Astrocyte (in vitro differentiated cells and primary cell): ENCODE results near the gene FHIT. TPM values are rescaled to one million over a fixed set of nuclear protein-coding genes. Genes with fewer than 3 reads are reported as not detected.

ENCODE experiments used
- DNase-seq: peaks from one replicate; pipeline ENCODE4 v3.0.0-alpha.2; 2010; ENCODE audit warnings: low read depth
- FAIRE-seq: peaks from 2 replicates; lab custom pipeline; 2011; peaks lifted over from hg19 to GRCh38; lab: Jason Lieb, UNC
- H2AFZ ChIP-seq: 2 replicates; pipeline ENCODE4 v1.6.0; 2012; ENCODE audit warnings: low read depth, low read length, inconsistent platforms
- H3K27ac ChIP-seq: 2 replicates; pipeline ENCODE4 v1.5.1; 2011; ENCODE audit warnings: low read depth, low read length, inconsistent platforms
- H3K27me3 ChIP-seq: 2 replicates; pipeline ENCODE4 v1.6.0; 2011; ENCODE audit warnings: low read length, inconsistent platforms; ENCODE audit not compliant: insufficient read depth
- H3K36me3 ChIP-seq: 2 replicates; pipeline ENCODE4 v1.5.1; 2011; ENCODE audit warnings: low read length, inconsistent platforms; ENCODE audit not compliant: insufficient read depth
- H3K4me1 ChIP-seq: 2 replicates; pipeline ENCODE4 v1.5.1; 2011; ENCODE audit warnings: low read length, inconsistent platforms; ENCODE audit not compliant: insufficient read depth
- H3K4me2 ChIP-seq: 2 replicates; pipeline ENCODE4 v1.6.0; 2012; ENCODE audit warnings: low read length, inconsistent platforms
- H3K4me3 ChIP-seq: 2 replicates; pipeline ENCODE4 v1.5.1; 2011; ENCODE audit warnings: low read depth, mild to moderate bottlenecking, low read length, inconsistent platforms; ENCODE audit not compliant: insufficient read depth
- H3K79me2 ChIP-seq: 2 replicates; pipeline ENCODE4 v1.6.0; 2012; ENCODE audit warnings: mild to moderate bottlenecking, low read length, inconsistent platforms; ENCODE audit not compliant: insufficient read depth
- H3K9ac ChIP-seq: 2 replicates; pipeline ENCODE4 v1.6.0; 2012; ENCODE audit warnings: mild to moderate bottlenecking, low read length, inconsistent platforms
- H3K9me3 ChIP-seq: 2 replicates; pipeline ENCODE4 v1.5.1; 2012; ENCODE audit warnings: low read depth, mild to moderate bottlenecking, low read length, inconsistent platforms; ENCODE audit not compliant: insufficient read depth
- H4K20me1 ChIP-seq: 2 replicates; pipeline ENCODE4 v1.6.0; 2012; ENCODE audit warnings: low read length, inconsistent platforms; ENCODE audit not compliant: insufficient read depth
- H3K27ac Mint-ChIP-seq: one replicate; pipeline ENCODE4 v1.8.0; 2021; ENCODE audit warnings: mild to moderate bottlenecking, mixed read lengths; ENCODE audit not compliant: unreplicated experiment
- H3K27me3 Mint-ChIP-seq: one replicate; pipeline ENCODE4 v1.8.0; 2021; ENCODE audit warnings: low read depth, mixed read lengths; ENCODE audit not compliant: unreplicated experiment
- H3K36me3 Mint-ChIP-seq: one replicate; pipeline ENCODE4 v1.8.0; 2021; ENCODE audit warnings: low read depth, mixed read lengths; ENCODE audit not compliant: unreplicated experiment
- H3K4me1 Mint-ChIP-seq: one replicate; pipeline ENCODE4 v1.8.0; 2021; ENCODE audit warnings: low read depth, mixed read lengths; ENCODE audit not compliant: unreplicated experiment
- H3K4me3 Mint-ChIP-seq: one replicate; pipeline ENCODE4 v1.8.0; 2021; ENCODE audit warnings: mild to moderate bottlenecking, moderate library complexity, mixed read lengths; ENCODE audit not compliant: unreplicated experiment
- H3K9me3 Mint-ChIP-seq: one replicate; pipeline ENCODE4 v1.8.0; 2021; ENCODE audit warnings: mild to moderate bottlenecking, mixed read lengths; ENCODE audit not compliant: unreplicated experiment
- CTCF ChIP-seq: IDR thresholded peaks from 2 replicates; pipeline ENCODE4 v1.5.1; 2011; ENCODE audit warnings: low read depth, mild to moderate bottlenecking, inconsistent platforms, low read length, moderate library complexity; ENCODE audit not compliant: insufficient read depth
- EZH2 ChIP-seq: IDR thresholded peaks from 2 replicates; pipeline ENCODE4 v1.6.1; 2012; ENCODE audit warnings: mild to moderate bottlenecking, low read length, inconsistent platforms; ENCODE audit not compliant: insufficient read depth
- total RNA-seq: library from RNA; stranded (reverse); gene quantifications from 2 replicates; pipeline ENCODE4 v1.2.1, GENCODE V29; 2021

FHIT gene
- total RNA-seq, 1 donor from 2014 or later, result 6.7 TPM

GRCh38 chr3:59802045-59802444 is 1449.2 kb downstream of the FHIT start:
- DNase-seq (no peak), FAIRE-seq (no peak)
- TF ChIP-seq EZH2 (no peak), CTCF (no peak)
- no peak overlapping the region for H3K4me3 Mint-ChIP-seq
- no peak overlapping the region for H3K27ac Mint-ChIP-seq
- peaks cover 5% of the 10 kb centered on the region for H3K4me1 Mint-ChIP-seq
- Histone ChIP-seq H3K9ac (no peak overlapping the region), H3K27me3 (no peaks in the 10 kb centered on the region), H4K20me1 (no peaks in the 10 kb centered on the region), H3K4me3 (no peak overlapping the region), H3K4me2 (no peak overlapping the region), H3K79me2 (no peaks in the 10 kb centered on the region), H3K4me1 (no peaks in the 10 kb centered on the region), H3K36me3 (no peaks in the 10 kb centered on the region), H2AFZ (no peak overlapping the region), H3K27ac (no peak overlapping the region), H3K9me3 (no peaks in the 10 kb centered on the region)
- H3K27me3 Mint-ChIP-seq, result no peaks in the 10 kb centered on the region
- peaks cover 2% of the 10 kb centered on the region for H3K9me3 Mint-ChIP-seq
- H3K36me3 Mint-ChIP-seq, result no peaks in the 10 kb centered on the region

GRCh38 chr3:59800481-59800880 is 1450.8 kb downstream of the FHIT start:
- DNase-seq (no peak), FAIRE-seq (no peak)
- H3K4me1 ChIP-seq, result no peaks in the 10 kb centered on the region
- H3K36me3 Mint-ChIP-seq, result no peaks in the 10 kb centered on the region
- H3K27me3 ChIP-seq, result no peaks in the 10 kb centered on the region
- no peak overlapping the region for H3K4me3 ChIP-seq
- no peak overlapping the region for H2AFZ ChIP-seq
- no peak overlapping the region for H3K4me3 Mint-ChIP-seq
- no peaks in the 10 kb centered on the region for H3K36me3 ChIP-seq
- H3K4me2 ChIP-seq, result no peak overlapping the region
- H3K4me1 Mint-ChIP-seq, result peaks cover 15% of the 10 kb centered on the region
- H3K27me3 Mint-ChIP-seq, result no peaks in the 10 kb centered on the region
- H3K9me3 Mint-ChIP-seq, result peaks cover 2% of the 10 kb centered on the region
- no peak for TF ChIP-seq EZH2
- TF ChIP-seq CTCF, result no peak
- H4K20me1 ChIP-seq, result no peaks in the 10 kb centered on the region
- no peak overlapping the region for H3K27ac ChIP-seq
- H3K27ac Mint-ChIP-seq, result no peak overlapping the region
- H3K9ac ChIP-seq, result no peak overlapping the region
- no peaks in the 10 kb centered on the region for H3K79me2 ChIP-seq
- no peaks in the 10 kb centered on the region for H3K9me3 ChIP-seq

GRCh38 chr3:59798372-59799086 is 1452.7 kb downstream of the FHIT start:
- no peak for DNase-seq
- peaks cover 2% of the 10 kb centered on the region for H3K9me3 Mint-ChIP-seq
- Histone ChIP-seq H3K36me3 (no peaks in the 10 kb centered on the region), H3K9ac (no peak overlapping the region), H3K27me3 (no peaks in the 10 kb centered on the region), H3K79me2 (no peaks in the 10 kb centered on the region), H3K4me3 (no peak overlapping the region), H3K4me2 (no peak overlapping the region), H3K4me1 (no peaks in the 10 kb centered on the region), H3K27ac (no peak overlapping the region), H4K20me1 (no peaks in the 10 kb centered on the region), H2AFZ (no peak overlapping the region), H3K9me3 (no peaks in the 10 kb centered on the region)
- no peak overlapping the region for H3K4me3 Mint-ChIP-seq
- TF ChIP-seq CTCF (no peak), EZH2 (no peak)
- no peak overlapping the region for H3K27ac Mint-ChIP-seq
- no peaks in the 10 kb centered on the region for H3K27me3 Mint-ChIP-seq
- H3K36me3 Mint-ChIP-seq, result no peaks in the 10 kb centered on the region
- H3K4me1 Mint-ChIP-seq, result peaks cover 15% of the 10 kb centered on the region
- FAIRE-seq, result no peak
